ENCODE results near the gene SORCS3.
A peak's percentile ranks its signal among the peaks of the same experiment; 100 is the strongest.

SORCS3 gene

GRCh38 chr10:104744052-104744451, 103.0 kb downstream of the SORCS3 start:
- ChIA-PET CTCF (no interaction called here), POLR2A (ENCODE audit: low non-redundant PET) (no interaction called here)
- no peak overlapping the region for H3K27ac ChIP-seq
- no peak for TF ChIP-seq CTCF (conservative IDR thresholded peaks at IDR 0.05; ENCODE audit: low read depth)
- no peak for DNase-seq (ENCODE audit: low spot score)

- DNase-seq (ENCODE audit: low spot score), result no peak
- no peak for TF ChIP-seq CTCF (conservative IDR thresholded peaks at IDR 0.05; ENCODE audit: low read depth)
- H3K27ac ChIP-seq, result no peak overlapping the region
- ChIA-PET CTCF (interaction anchor here (0.6 kb wide), 1 partner anchor 101 kb away, joined by 3 read pairs; no protein-coding TSS in a partner anchor), POLR2A (ENCODE audit: low non-redundant PET) (no interaction called here)
These were observed 109.2 kb downstream of the SORCS3 start for GRCh38 chr10:104750291-104750690.

- ChIA-PET CTCF (no interaction called here), POLR2A (ENCODE audit: low non-redundant PET) (no interaction called here)
- no peak for TF ChIP-seq CTCF (conservative IDR thresholded peaks at IDR 0.05; ENCODE audit: low read depth)
- DNase-seq (ENCODE audit: low spot score), result no peak
- no peak overlapping the region for H3K27ac ChIP-seq
These were observed 121.7 kb downstream of the SORCS3 start for GRCh38 chr10:104762793-104763192.

- CTCF ChIA-PET, result no interaction called here
- H3K27ac ChIP-seq, result no peak overlapping the region
- DNase-seq (ENCODE audit: low spot score), result peak; percentile 13
- POLR2A ChIA-PET (ENCODE audit: low non-redundant PET), result no interaction called here
- TF ChIP-seq CTCF (conservative IDR thresholded peaks at IDR 0.05; ENCODE audit: low read depth), result no peak
These were observed 125.3 kb downstream of the SORCS3 start for GRCh38 chr10:104766341-104766740.

- POLR2A ChIA-PET (ENCODE audit: low non-redundant PET), result no interaction called here
- H3K27ac ChIP-seq, result no peak overlapping the region
- no peak for DNase-seq (ENCODE audit: low spot score)
- TF ChIP-seq CTCF (conservative IDR thresholded peaks at IDR 0.05; ENCODE audit: low read depth), result no peak
- CTCF ChIA-PET, result interaction anchor here (0.7 to 1.2 kb wide), 2 partner anchors 158 to 875 kb away, joined by 3 to 6 read pairs; no protein-coding TSS in a partner anchor
These were observed 126.2 kb downstream of the SORCS3 start for GRCh38 chr10:104767282-104767681.

- no peak overlapping the region for H3K27ac ChIP-seq
- no peak for DNase-seq (ENCODE audit: low spot score)
- TF ChIP-seq CTCF (conservative IDR thresholded peaks at IDR 0.05; ENCODE audit: low read depth), result no peak
- CTCF ChIA-PET, result interaction anchor here (0.7 to 1.2 kb wide), 3 partner anchors 158 to 1588 kb away, joined by 3 to 6 read pairs (median 3); no protein-coding TSS in a partner anchor
- POLR2A ChIA-PET (ENCODE audit: low non-redundant PET), result no interaction called here
These were observed 126.7 kb downstream of the SORCS3 start for GRCh38 chr10:104767745-104768144.

GRCh38 chr10:104773105-104773504, 132.0 kb downstream of the SORCS3 start:
- TF ChIP-seq CTCF (conservative IDR thresholded peaks at IDR 0.05; ENCODE audit: low read depth), result no peak
- CTCF ChIA-PET, result no interaction called here
- no peak for DNase-seq (ENCODE audit: low spot score)
- POLR2A ChIA-PET (ENCODE audit: low non-redundant PET), result no interaction called here
- H3K27ac ChIP-seq, result no peak overlapping the region

All from RWPE1 (cell line).